Liver (tissue), 9 donors: ENCODE measurements around the gene IRAK1BP1. TPM values are rescaled to one million over a fixed set of nuclear protein-coding genes. Genes with fewer than 3 reads are reported as not detected.

Experiments used
- DNase-seq: peaks from one replicate; pipeline ENCODE4 v3.0.0-alpha.2; 2017; ENCODE audit warnings: low spot score
- H3K27ac ChIP-seq, 2 donors: one replicate each; pipeline ENCODE4 v1.7.0; 2013; ENCODE audit warnings: inconsistent platforms in 2 of 2, low read length in 2 of 2, control low read depth in 1 of 2, low read depth in 1 of 2, mild to moderate bottlenecking in 1 of 2
- H3K27me3 ChIP-seq, 4 donors: one replicate each; pipeline versions ENCODE4 v1.6.1 to v1.7.0; 2013; ENCODE audit warnings: low read length in 3 of 4, inconsistent platforms in 1 of 4, mild to moderate bottlenecking in 1 of 4, moderate library complexity in 1 of 4; ENCODE audit not compliant: control insufficient read depth in 4 of 4, insufficient read depth in 4 of 4
- H3K36me3 ChIP-seq, 4 donors: one replicate each; pipeline versions ENCODE4 v1.6.1 to v1.7.0; 2013; ENCODE audit warnings: low read length in 3 of 4, mild to moderate bottlenecking in 3 of 4, low read depth in 1 of 4, moderate library complexity in 1 of 4; ENCODE audit not compliant: control insufficient read depth in 4 of 4, insufficient read depth in 3 of 4
- H3K4me1 ChIP-seq, 4 donors: one replicate each; pipeline versions ENCODE4 v1.6.1 to v1.7.0; 2013; ENCODE audit warnings: low read length in 3 of 4, mild to moderate bottlenecking in 3 of 4, moderate library complexity in 1 of 4; ENCODE audit not compliant: control insufficient read depth in 4 of 4, insufficient read depth in 4 of 4
- H3K4me3 ChIP-seq, 3 donors: one replicate each; pipeline versions ENCODE4 v1.6.1 to v1.7.0; 2013; ENCODE audit warnings: low read length in 3 of 3, control low read depth in 1 of 3, low read depth in 1 of 3, mild to moderate bottlenecking in 1 of 3
- H3K9ac ChIP-seq, 2 donors: one replicate each; pipeline ENCODE4 v1.7.0; 2013; ENCODE audit warnings: low read length in 2 of 2, mild to moderate bottlenecking in 2 of 2, moderate library complexity in 2 of 2, control low read depth in 1 of 2, low read depth in 1 of 2
- H3K9me3 ChIP-seq, 4 donors: one replicate each; pipeline versions ENCODE4 v1.6.1 to v1.7.0; 2013; ENCODE audit warnings: low read length in 3 of 4; ENCODE audit not compliant: control insufficient read depth in 4 of 4
- ATF3 ChIP-seq: IDR thresholded peaks from 2 replicates; pipeline ENCODE4 v1.6.1; 2016; ENCODE audit warnings: antibody characterized with exemption
- CTCF ChIP-seq: fragments of 150-350 bp; IDR thresholded peaks from 2 replicates; pipeline ENCODE4 v1.5.1; 2017; ENCODE audit warnings: improper control_type of control experiment, low read depth, low read length; ENCODE audit not compliant: missing input control
- EGR1 ChIP-seq, 2 donors: IDR thresholded peaks; 2 replicates each; pipeline ENCODE4 v1.6.1; 2016 to 2018; ENCODE audit warnings: antibody characterized with exemption in 2 of 2, low read depth in 2 of 2
- FOXA1 ChIP-seq: IDR thresholded peaks from 2 replicates; pipeline ENCODE4 v1.6.1; 2016; ENCODE audit warnings: antibody characterized with exemption
- FOXA2 ChIP-seq: IDR thresholded peaks from 2 replicates; pipeline ENCODE4 v1.6.1; 2016; ENCODE audit warnings: antibody characterized with exemption
- GABPA ChIP-seq, 2 donors: IDR thresholded peaks in 1 of 2; conservative IDR thresholded peaks in 1 of 2; 2 replicates each; pipeline ENCODE4 v1.6.1; 2016; ENCODE audit warnings: antibody characterized with exemption in 2 of 2, mild to moderate bottlenecking in 1 of 2, moderate library complexity in 1 of 2
- HNF4A ChIP-seq, 2 donors: conservative IDR thresholded peaks; 2 replicates each; pipeline ENCODE4 v1.6.1; 2016; ENCODE audit warnings: antibody characterized with exemption in 2 of 2, mild to moderate bottlenecking in 2 of 2
- HNF4G ChIP-seq: IDR thresholded peaks from 2 replicates; pipeline ENCODE4 v1.6.1; 2016; ENCODE audit warnings: antibody characterized with exemption
- JUND ChIP-seq, 2 donors: IDR thresholded peaks; 2 replicates each; pipeline ENCODE4 v1.6.1; 2016; ENCODE audit warnings: antibody characterized with exemption in 2 of 2
- MAX ChIP-seq: IDR thresholded peaks from 2 replicates; pipeline ENCODE4 v1.6.1; 2016; ENCODE audit warnings: antibody characterized with exemption
- NR2F2 ChIP-seq: IDR thresholded peaks from 2 replicates; pipeline ENCODE4 v1.6.1; 2016; ENCODE audit warnings: antibody characterized with exemption
- REST ChIP-seq: IDR thresholded peaks from 2 replicates; pipeline ENCODE4 v1.6.1; 2016; ENCODE audit warnings: antibody characterized with exemption, mild to moderate bottlenecking
- RXRA ChIP-seq, 2 donors: IDR thresholded peaks; 2 replicates each; pipeline ENCODE4 v1.6.1; 2017 to 2018; ENCODE audit warnings: antibody characterized with exemption in 2 of 2, mild to moderate bottlenecking in 1 of 2
- SP1 ChIP-seq: IDR thresholded peaks from 2 replicates; pipeline ENCODE4 v1.6.1; 2018; ENCODE audit warnings: antibody characterized with exemption, mild to moderate bottlenecking
- TAF1 ChIP-seq: conservative IDR thresholded peaks from 2 replicates; pipeline ENCODE4 v1.6.1; 2016; ENCODE audit warnings: antibody characterized with exemption, mild to moderate bottlenecking
- YY1 ChIP-seq: IDR thresholded peaks from 2 replicates; pipeline ENCODE4 v1.6.1; 2016; ENCODE audit warnings: antibody characterized with exemption, mild to moderate bottlenecking
- ZBTB33 ChIP-seq: IDR thresholded peaks from 2 replicates; pipeline ENCODE4 v1.6.1; 2016; ENCODE audit warnings: antibody characterized with exemption
- WGBS: extraction: QIAGEN DNeasy Blood & Tissue Kit; methylation state at CpG from one replicate; pipeline ENCODE4 v1.1.7; 2013; 5-methylcytosine and 5-hydroxymethylcytosine counted together
- polyA plus RNA-seq, 2 donors: library from polyadenylated mRNA; stranded (reverse) in 1 of 2; unstranded in 1 of 2; fragments of 200-250 nt in 1 of 2; fragments of >200 nt in 1 of 2; fragmentation: Nextera tagmentation in 1 of 2; extraction: Ambion mirVana in 1 of 2; gene quantifications; one replicate each; pipeline versions ENCODE4 v1.2.1 to v1.2.3, GENCODE V29; 2013 to 2015
- total RNA-seq, 2 donors: library from RNA; depleted of rRNA; stranded (reverse); fragments of >200 nt; gene quantifications; one replicate each; pipeline ENCODE4 v1.2.3, GENCODE V29; 2014
- donor health status: healthy.
- donor health status: healthy.
- donor health status: healthy.
- donor health status: healthy.
- donor health status: healthy.

The IRAK1BP1 gene
- total RNA-seq = 1 to 10 TPM in 1 of 2 donors, under 1 TPM in 1; 0.84 to 2.2 TPM
- polyA plus RNA-seq = under 1 TPM; 0.46 to 0.71 TPM

- WGBS = under 1% methylated on average over 48 of the region's 48 CpGs
- Histone ChIP-seq H3K36me3 (no peaks in the 10 kb centered on the region), H3K9me3 (no peaks in the 10 kb centered on the region), H3K9ac (peak within 1 kb of the TSS; percentile 62 to 82), H3K27me3 (no peaks in the 10 kb centered on the region), H3K4me3 (peak within 1 kb of the TSS; percentile 71 to 98 (median 95)), H3K27ac (no peak within 1 kb of the TSS), H3K4me1 (peaks cover 0 to 14% (median 0%) of the 10 kb centered on the region in 4 donors)
- TF ChIP-seq SP1 = no peak
- TF ChIP-seq YY1 = peak; percentile 95
- TF ChIP-seq RXRA (IDR thresholded peaks at IDR 0.05) = peak; percentile 27 to 36
- peak; percentile 49 for TF ChIP-seq MAX
- peak; percentile 44 for TF ChIP-seq REST
- TF ChIP-seq ZBTB33 = peak; percentile 68
- peak in 1 of 2 donors; percentile 15 for TF ChIP-seq HNF4A (conservative IDR thresholded peaks at IDR 0.05)
- no peak for TF ChIP-seq JUND (IDR thresholded peaks at IDR 0.05)
- no peak for TF ChIP-seq NR2F2
- no peak for TF ChIP-seq EGR1 (IDR thresholded peaks at IDR 0.05; ENCODE audit: low read depth in 2 of 2)
- peak; percentile 85 for DNase-seq
Observed at GRCh38 chr6:78867370-78868040, at the start of gene IRAK1BP1. TSS of gene IRAK1BP1 (plus strand) at chr6:78867551. CDS start at chr6:78867577, 26 bp downstream.

GRCh38 chr6:78824045-78824444 lies 43.3 kb upstream of the IRAK1BP1 start:
- Histone ChIP-seq H3K4me1 (no peaks in the 10 kb centered on the region), H3K9me3 (peaks cover 0 to 6% (median 0%) of the 10 kb centered on the region in 4 donors), H3K27me3 (no peaks in the 10 kb centered on the region), H3K36me3 (no peaks in the 10 kb centered on the region), H3K9ac (no peak overlapping the region), H3K4me3 (no peak overlapping the region), H3K27ac (no peak overlapping the region)
- TF ChIP-seq FOXA1 = no peak
- no peak for TF ChIP-seq HNF4A (conservative IDR thresholded peaks at IDR 0.05)
- no peak for TF ChIP-seq JUND (IDR thresholded peaks at IDR 0.05)
- no peak for TF ChIP-seq RXRA (IDR thresholded peaks at IDR 0.05)
- TF ChIP-seq HNF4G = no peak
- no peak for TF ChIP-seq YY1
- no peak for TF ChIP-seq NR2F2
- TF ChIP-seq FOXA2 = no peak
- TF ChIP-seq EGR1 (IDR thresholded peaks at IDR 0.05; ENCODE audit: low read depth in 2 of 2) = no peak
- TF ChIP-seq CTCF = no peak
- no peak for TF ChIP-seq GABPA (IDR thresholded peaks at IDR 0.05 in 1 of 2, conservative IDR thresholded peaks at IDR 0.05 in 1 of 2)
- no peak for TF ChIP-seq TAF1
- TF ChIP-seq ATF3 = no peak
- no peak for DNase-seq
